GM18505 (cell line): ENCODE measurements around the gene LRRC8B.

Experiments used
- ATAC-seq: cut with Tn5 transposase; IDR thresholded peaks from one replicate; pipeline ENCODE4 v1.9.1; 2021; ENCODE audit not compliant: unreplicated experiment
- POLR2A ChIP-seq: IDR thresholded peaks from 4 replicates; pipeline ENCODE4 v1.6.1; 2011; ENCODE audit warnings: borderline replicate concordance; ENCODE audit not compliant: insufficient read depth, insufficient read length; ENCODE audit errors: extremely low read depth

LRRC8B gene

DNA sequence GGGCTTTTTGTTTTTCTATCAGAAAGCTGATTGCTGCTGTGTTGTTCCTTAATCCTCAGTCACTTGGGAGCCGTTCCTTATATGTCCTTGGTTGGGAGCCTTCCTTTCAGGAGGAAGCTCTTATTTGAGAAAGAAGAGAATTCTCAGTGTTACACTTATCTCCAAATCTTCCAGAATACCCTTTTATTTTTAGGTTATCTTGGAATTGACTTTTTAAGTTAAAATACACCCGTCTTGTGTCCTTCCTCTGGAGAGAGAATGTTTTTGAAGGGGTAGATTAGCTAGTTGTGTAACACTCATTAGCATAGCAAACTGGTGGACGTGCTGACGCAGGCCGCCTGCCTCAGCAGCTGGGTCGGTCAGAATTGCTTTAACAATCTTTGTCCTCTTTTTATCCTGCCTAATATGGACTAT lies 42.1 kb downstream of the LRRC8B start:
- no peak for TF ChIP-seq POLR2A
- ATAC-seq = no peak

DNA sequence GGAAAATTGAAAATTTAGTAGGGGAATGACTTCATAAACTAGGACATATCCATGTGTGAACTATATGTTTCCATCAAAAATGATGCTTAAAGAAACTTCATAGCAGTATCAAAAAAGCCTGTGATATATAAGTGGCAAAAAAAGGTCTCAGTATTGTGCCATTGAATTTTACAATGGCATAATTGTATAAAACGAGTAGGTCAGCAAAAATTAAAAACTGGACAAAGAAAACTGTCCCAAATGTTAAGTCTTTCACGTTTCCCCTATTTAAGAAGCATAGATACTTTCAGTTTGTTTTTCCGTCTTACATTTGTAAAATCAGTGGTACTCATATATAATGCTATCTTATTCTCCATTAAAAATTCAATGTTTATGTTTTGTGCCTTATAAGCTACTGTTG lies 43.2 kb downstream of the LRRC8B start:
- no peak for TF ChIP-seq POLR2A
- no peak for ATAC-seq

DNA sequence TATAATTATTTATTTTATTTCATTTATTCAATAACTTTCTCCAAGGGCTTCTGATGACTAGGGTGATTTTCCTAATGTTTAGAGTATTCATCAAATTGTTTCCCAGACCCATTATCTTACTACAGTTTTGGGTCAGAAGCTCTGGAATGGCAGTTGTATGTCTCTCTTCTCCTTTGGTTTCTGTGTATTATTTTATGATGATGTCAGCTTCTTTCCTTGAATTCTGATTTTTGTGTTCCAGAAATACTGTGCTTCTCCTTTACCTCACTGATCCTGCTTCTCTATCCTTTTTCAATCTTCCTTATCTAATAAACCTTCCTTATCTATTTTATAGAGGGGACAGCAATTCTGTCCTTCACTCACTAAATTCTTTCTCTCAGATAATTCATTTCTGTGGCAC lies 48.8 kb downstream of the LRRC8B start:
- TF ChIP-seq POLR2A = no peak
- no peak for ATAC-seq

DNA sequence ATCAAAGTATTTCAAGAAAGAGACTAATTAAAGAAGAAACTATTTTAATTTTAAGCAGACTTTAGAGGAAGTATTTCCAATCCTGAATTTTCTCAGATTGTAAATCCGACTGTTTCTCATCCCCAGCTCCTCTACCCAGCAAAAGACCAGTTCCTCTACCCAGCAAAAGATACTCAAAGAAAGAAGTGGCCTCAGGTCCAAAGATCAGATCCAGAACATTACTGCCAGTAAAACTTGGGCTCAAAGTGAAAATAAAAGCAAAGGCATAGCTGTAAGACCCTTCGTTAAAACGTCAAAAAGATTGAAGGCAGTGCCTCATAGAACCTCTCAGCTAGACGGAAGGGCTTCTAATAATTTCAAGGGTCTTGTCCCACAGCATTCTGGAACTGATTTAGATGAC lies 50.0 kb downstream of the LRRC8B start:
- no peak for ATAC-seq
- TF ChIP-seq POLR2A = no peak

DNA sequence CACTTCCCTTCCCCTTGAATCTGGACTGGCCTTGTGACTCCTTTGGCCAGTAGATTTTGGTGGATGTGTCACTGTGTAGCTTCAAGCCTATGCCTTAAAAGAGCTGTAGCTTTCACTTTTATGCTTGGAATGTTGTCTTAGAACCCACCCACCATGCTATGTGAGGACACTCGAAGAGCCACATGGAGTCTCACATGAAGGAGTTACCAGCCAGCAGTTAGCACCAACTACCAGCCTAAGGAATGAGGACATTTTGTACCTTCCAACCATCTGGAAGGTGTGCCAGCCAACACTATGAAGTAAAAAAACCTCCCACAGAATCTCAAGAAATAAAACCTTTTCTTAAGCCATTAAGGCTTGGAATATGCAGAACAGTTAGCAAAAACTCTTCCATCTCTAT lies 50.6 kb downstream of the LRRC8B start:
- no peak for TF ChIP-seq POLR2A
- ATAC-seq = no peak

DNA sequence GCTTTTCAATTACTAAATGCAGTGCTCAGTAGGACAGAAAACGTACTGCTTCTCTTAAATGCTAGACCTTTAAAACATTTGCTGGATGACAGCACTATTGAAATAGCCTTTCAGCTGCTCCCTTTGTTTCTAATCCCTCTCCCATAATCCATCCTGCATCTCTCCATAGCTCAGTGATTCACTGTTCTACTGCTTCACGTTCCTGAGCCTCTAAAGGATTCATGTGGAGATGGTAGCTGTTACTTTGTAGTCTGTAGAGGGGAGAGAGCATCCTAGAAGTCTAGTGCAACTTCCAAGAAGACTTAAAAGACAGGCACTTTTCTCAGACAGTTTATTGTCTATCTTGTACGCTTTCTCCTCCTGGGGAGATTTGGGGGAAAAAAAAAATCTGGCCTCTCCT lies 51.4 kb downstream of the LRRC8B start:
- TF ChIP-seq POLR2A = no peak
- no peak for ATAC-seq

DNA sequence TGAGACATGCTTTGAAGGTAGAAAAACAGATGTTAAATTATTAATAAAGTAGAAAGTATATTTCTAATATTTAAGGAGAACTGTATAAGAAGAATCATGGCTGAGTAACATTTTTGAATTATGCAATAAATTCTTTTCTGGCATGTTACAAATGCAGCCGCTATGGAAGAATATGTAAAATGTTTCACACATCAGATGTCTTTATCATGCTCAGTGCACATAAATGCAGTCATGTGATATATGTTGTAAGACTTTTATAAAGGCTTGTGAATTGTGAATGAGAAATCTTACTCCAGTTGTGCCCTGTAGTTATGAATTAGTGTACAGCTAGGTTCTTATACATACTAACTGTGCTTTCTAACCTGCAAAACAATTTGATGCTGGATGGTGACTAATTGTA lies 53.5 kb downstream of the LRRC8B start:
- ATAC-seq = no peak
- TF ChIP-seq POLR2A = no peak

DNA sequence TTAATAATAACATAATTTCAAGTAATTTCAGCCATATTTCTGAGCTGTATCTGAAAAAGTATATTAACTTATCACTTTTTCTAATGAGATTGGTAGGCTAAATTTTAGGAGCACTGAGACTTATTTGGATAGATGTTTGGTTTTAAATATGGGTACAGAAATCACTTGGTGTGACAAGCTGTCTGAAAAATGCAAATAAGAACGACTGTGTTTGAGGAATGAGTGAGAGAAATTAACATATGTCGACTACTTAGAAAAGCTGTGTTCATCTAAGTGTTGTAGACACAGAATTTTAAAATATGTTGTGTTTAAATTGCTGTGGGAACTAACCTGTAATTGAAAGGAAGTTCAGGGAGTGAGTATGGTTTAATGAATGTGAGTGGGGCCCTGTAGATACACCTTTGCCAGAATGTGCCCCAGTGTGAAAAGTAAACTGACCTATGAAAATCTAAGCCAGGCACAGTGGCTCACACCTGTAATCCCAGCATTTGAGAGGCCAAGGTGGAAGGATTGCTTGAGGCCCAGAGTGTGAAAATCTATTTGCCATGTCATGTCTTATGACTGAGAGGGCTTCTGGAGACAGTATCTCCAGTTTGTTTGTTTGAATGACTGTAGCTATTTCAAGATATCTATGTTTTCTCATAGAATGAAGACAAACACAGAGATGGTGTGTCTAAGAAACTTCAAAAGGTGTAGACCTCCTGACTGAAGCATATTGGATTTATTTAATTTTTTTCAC lies 54.5 kb downstream of the LRRC8B start:
- no peak for ATAC-seq
- TF ChIP-seq POLR2A = no peak

DNA sequence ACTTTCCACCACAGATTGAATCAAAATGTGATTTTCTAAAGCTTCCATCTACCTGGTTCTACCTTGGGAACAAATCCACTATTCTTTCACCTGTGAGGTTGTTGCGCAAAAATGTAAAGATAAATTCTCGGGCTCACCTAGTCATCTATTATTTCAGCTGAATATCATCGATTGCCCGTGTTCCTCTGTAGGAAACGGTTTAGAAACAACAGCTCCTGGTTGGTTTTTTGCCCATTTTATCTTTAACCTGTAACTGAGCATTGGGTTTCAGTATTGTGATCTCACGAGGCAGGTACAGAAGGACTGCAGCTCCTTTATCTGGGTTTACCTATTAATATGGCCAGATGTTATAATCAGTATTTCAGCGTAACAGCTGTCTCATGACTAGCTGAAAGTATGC lies 55.4 kb downstream of the LRRC8B start:
- no peak for ATAC-seq
- TF ChIP-seq POLR2A = no peak

DNA sequence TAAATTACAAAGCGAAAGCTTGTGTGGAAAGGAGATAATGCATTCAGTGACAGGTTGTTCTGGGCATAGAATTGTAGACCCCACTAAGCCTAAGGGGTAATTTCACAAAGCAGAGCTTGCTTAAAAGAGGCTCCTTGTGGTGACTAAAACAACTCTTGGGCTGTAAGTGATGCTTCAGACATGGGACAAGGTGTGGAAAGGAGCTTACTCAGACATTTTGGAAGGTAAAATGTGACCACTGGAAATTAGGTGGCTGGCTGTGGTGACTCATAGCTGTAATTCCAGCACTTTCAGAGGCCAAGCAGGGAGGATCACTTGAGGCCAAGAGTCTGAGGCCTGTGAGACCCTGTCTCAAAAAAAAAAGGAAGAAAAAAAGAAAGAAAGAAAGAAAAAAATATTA lies 57.2 kb downstream of the LRRC8B start:
- ATAC-seq = no peak
- no peak for TF ChIP-seq POLR2A

DNA sequence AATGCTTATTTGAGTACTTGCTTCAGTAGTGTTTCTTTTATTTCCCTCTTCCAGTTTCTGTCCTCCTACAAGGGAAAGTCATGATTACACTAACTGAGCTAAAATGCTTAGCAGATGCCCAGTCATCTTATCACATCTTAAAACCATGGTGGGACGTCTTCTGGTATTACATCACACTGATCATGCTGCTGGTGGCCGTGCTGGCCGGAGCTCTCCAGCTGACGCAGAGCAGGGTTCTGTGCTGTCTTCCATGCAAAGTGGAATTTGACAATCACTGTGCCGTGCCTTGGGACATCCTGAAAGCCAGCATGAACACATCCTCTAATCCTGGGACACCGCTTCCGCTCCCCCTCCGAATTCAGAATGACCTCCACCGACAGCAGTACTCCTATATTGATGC lies 57.9 kb downstream of the LRRC8B start:
- no peak for TF ChIP-seq POLR2A
- ATAC-seq = no peak

DNA sequence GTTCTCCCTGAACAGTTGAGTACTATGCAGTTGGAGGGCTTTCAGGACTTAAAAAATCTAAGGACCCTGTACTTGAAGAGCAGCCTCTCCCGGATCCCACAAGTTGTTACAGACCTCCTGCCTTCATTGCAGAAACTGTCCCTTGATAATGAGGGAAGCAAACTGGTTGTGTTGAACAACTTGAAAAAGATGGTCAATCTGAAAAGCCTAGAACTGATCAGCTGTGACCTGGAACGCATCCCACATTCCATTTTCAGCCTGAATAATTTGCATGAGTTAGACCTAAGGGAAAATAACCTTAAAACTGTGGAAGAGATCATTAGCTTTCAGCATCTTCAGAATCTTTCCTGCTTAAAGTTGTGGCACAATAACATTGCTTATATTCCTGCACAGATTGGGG lies 59.6 kb downstream of the LRRC8B start:
- TF ChIP-seq POLR2A = no peak
- ATAC-seq = no peak

DNA sequence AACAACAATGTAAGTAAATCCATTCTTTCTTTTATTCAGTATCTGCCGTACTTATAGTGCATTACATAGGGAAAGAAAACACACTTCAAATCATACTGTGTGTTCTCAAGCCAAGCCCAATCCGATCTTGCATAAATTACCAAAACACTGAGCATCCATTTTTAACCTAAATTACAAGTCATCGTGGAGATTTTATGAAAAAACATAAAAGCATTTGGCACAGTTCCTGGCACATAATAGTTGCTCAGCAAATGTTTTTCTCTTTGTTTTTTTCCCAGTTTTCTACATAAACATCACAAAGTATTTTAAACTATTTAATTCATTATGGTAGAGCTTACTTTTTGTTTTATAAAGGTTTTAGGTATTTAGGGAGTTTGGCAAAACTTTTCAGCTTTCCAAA lies 60.2 kb downstream of the LRRC8B start:
- ATAC-seq = no peak
- no peak for TF ChIP-seq POLR2A

DNA sequence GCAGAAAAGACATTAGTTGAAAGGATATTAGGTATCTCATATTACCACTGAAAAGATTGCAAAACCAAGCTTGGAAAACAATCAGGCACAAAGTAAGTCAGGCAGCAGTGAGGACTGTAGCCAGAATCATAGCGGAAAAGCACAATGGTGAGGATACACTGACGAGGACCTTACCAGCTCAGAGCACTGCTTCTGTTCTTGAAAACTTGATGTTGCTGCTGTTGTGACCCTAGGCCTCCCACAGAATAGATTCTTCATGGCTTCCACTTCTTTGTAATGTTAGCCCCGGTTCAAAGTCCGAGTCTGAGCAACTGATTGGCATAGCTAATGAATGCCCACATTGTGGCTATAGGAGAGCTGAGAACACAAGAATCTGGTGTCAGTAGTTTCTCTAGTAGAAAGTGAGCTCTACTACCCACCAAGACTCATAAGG lies 63.1 kb downstream of the LRRC8B start:
- no peak for TF ChIP-seq POLR2A
- no peak for ATAC-seq

DNA sequence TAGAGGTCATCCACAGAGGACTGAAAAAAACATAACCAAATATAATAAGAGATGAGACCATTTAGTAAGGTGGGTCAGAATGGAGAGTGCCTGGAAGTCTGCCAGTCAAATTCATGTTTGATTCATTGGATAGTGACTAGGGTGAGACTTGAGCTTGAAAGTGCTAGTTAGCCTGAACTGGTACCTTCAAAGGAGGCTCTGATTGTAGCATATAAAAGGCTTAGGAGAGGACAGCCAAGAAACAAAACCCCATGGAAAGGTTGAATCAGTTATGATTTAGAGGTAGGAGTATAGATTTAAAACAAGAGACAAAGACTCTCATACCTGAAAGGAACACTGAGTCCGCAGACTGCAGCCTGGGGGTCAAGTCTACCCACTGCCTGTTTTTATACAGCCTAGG lies 63.9 kb downstream of the LRRC8B start:
- ATAC-seq = no peak
- no peak for TF ChIP-seq POLR2A
